IMR-90 (cell line): ENCODE results near the gene SLC9A5.

Experiments used
- FOS ChIP-seq: fragments of 150-350 bp; IDR thresholded peaks from 2 replicates; pipeline ENCODE4 v1.6.1; 2016; ENCODE audit warnings: low read depth, low read length
- MAFK ChIP-seq: IDR thresholded peaks from 2 replicates; pipeline ENCODE4 v1.6.1; 2012; ENCODE audit warnings: low read depth, low read length, improper control_type of control experiment
- MAZ ChIP-seq: IDR thresholded peaks from 2 replicates; pipeline ENCODE4 v1.6.1; 2012; ENCODE audit warnings: low read depth, mild to moderate bottlenecking, low read length, improper control_type of control experiment, moderate library complexity, borderline replicate concordance
- MXI1 ChIP-seq: IDR thresholded peaks from 2 replicates; pipeline ENCODE4 v1.6.1; 2012; ENCODE audit warnings: low read depth, mild to moderate bottlenecking, low read length, moderate library complexity, borderline replicate concordance
- POLR2A ChIP-seq: IDR thresholded peaks from 2 replicates; pipeline ENCODE4 v1.6.1; 2012; ENCODE audit warnings: mild to moderate bottlenecking, low read depth, low read length
- RCOR1 ChIP-seq: IDR thresholded peaks from 2 replicates; pipeline ENCODE4 v1.6.1; 2012; ENCODE audit warnings: mild to moderate bottlenecking, low read length, improper control_type of control experiment; ENCODE audit not compliant: insufficient replicate concordance
- TF ChIP-seq, protein P1 (sequence below): conservative IDR thresholded peaks from 2 replicates; pipeline ENCODE4 v1.5.1; 2012; ENCODE audit warnings: mild to moderate bottlenecking, low read depth, low read length, improper control_type of control experiment

DNA sequence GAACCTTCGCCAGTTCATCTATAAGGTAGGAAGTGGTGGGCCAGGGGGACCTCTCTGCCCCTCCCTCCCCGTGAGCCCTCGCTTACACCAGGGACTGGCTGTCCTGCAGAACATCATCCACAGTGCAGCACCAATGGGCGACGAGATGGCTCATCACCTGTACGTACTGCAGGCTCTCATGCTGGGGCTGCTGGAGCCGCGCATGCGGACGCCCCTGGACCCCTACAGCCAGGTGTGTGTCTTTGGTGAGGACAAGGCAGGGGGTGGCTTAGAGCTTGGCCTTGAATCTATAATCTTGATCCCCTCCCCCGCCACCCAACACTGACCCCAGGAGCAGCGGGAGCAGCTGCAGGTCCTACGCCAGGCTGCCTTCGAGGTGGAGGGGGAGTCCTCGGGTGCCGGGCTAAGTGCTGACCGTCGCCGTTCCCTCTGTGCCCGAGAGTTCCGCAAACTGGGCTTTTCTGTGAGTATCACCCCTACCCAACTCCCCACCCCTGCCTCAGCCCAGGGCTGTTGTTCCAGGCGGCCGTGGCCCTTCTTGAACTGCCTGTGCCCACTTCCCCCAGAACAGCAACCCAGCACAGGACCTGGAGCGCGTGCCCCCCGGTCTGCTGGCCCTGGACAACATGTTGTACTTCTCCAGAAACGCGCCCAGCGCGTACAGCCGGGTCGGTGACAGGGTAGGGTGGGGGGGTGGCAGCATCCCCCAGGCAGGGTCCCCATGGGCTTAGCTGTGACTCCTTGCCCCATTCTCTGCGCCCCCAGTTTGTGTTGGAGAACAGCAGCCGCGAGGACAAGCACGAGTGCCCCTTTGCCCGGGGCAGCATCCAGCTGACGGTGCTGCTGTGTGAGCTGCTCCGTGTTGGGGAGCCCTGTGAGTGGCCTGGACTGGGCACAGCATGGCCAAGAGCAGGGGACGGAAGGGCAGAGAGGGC, 47.1 kb upstream of the SLC9A5 start:
- TF ChIP-seq, protein P1, sequence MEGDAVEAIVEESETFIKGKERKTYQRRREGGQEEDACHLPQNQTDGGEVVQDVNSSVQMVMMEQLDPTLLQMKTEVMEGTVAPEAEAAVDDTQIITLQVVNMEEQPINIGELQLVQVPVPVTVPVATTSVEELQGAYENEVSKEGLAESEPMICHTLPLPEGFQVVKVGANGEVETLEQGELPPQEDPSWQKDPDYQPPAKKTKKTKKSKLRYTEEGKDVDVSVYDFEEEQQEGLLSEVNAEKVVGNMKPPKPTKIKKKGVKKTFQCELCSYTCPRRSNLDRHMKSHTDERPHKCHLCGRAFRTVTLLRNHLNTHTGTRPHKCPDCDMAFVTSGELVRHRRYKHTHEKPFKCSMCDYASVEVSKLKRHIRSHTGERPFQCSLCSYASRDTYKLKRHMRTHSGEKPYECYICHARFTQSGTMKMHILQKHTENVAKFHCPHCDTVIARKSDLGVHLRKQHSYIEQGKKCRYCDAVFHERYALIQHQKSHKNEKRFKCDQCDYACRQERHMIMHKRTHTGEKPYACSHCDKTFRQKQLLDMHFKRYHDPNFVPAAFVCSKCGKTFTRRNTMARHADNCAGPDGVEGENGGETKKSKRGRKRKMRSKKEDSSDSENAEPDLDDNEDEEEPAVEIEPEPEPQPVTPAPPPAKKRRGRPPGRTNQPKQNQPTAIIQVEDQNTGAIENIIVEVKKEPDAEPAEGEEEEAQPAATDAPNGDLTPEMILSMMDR, result no peak
- TF ChIP-seq POLR2A (no peak), MXI1 (no peak), RCOR1 (no peak), MAZ (no peak), MAFK (no peak), FOS (no peak)
